HepG2 (cell line): ENCODE results near the gene PPDPF. TPM values are rescaled to one million over a fixed set of nuclear protein-coding genes. Genes with fewer than 3 reads are reported as not detected.

Experiments used
- GABPB1 ChIP-seq: IDR thresholded peaks from 2 replicates; pipeline ENCODE4 v1.6.1; 2016; ENCODE audit warnings: mild to moderate bottlenecking, missing genetic modification reagents, moderate library complexity, missing compliant biosample characterization
- GFI1 ChIP-seq: sonication (generic); formaldehyde crosslinking; IDR thresholded peaks from 2 replicates; pipeline ENCODE4 v1.5.0; 2020; ENCODE audit warnings: missing genetic modification reagents, mild to moderate bottlenecking, borderline replicate concordance
- NFKB2 ChIP-seq: sonication (generic); formaldehyde crosslinking; IDR thresholded peaks from 2 replicates; pipeline ENCODE4 v1.4.0; 2020; ENCODE audit warnings: missing genetic modification reagents, borderline replicate concordance
- TP53 ChIP-seq: sonication (generic); formaldehyde crosslinking; conservative IDR thresholded peaks from 2 replicates; pipeline ENCODE4 v1.4.0; 2020; ENCODE audit warnings: missing genetic modification reagents
- ZNF430 ChIP-seq: sonication (generic); formaldehyde crosslinking; IDR thresholded peaks from 2 replicates; pipeline ENCODE4 v1.9.0; 2021; ENCODE audit warnings: mild to moderate bottlenecking, missing genetic modification reagents
- polyA plus RNA-seq, 8 experiments: library from polyadenylated mRNA; depleted of rRNA in 3 of 8; stranded (reverse) in 7 of 8; unstranded in 1 of 8; fragments of >200 nt; fragmentation: Illumina TruSeq in 4 of 8; extraction: Trizol in 4 of 8; gene quantifications; 2 replicates each; pipeline versions ENCODE4 v1.2.1 to v1.2.3, GENCODE V29; 2011 to 2016; ENCODE audit warnings: low read depth in 4 of 8, missing spikeins in 1 of 8, mixed read lengths in 1 of 8; ENCODE audit not compliant: insufficient read depth in 1 of 8
- total RNA-seq, 5 experiments: library from RNA; depleted of rRNA; stranded (reverse); fragments of >200 nt; fragmentation: Illumina TruSeq; extraction: Trizol; gene quantifications; 2 replicates each; pipeline ENCODE4 v1.2.3, GENCODE V29; 2016; ENCODE audit warnings: low read depth in 1 of 5
- TF ChIP-seq, protein P1 (sequence below): sonication (generic); formaldehyde crosslinking; IDR thresholded peaks from 2 replicates; pipeline ENCODE4 v1.4.0; 2020; ENCODE audit warnings: mild to moderate bottlenecking, low read depth, missing genetic modification reagents
- TF ChIP-seq, protein P2 (sequence below): sonication (generic); formaldehyde crosslinking; IDR thresholded peaks from 2 replicates; pipeline ENCODE4 v1.4.0; 2020; ENCODE audit warnings: missing genetic modification reagents
- TF ChIP-seq, protein P3 (sequence below): sonication (generic); formaldehyde crosslinking; IDR thresholded peaks from 2 replicates; pipeline ENCODE4 v1.4.0; 2020; ENCODE audit warnings: mild to moderate bottlenecking, missing genetic modification reagents
- TF ChIP-seq, protein P4 (sequence below): sonication (generic); formaldehyde crosslinking; IDR thresholded peaks from 2 replicates; pipeline ENCODE4 v1.4.0; 2020; ENCODE audit warnings: missing genetic modification reagents

The PPDPF gene
- total and polyA plus RNA-seq, 2 of the 13 experiments (the other 11 are each of a cell fraction or from before 2014, with no cell fraction given) = 1.8 to 7.0 TPM

DNA sequence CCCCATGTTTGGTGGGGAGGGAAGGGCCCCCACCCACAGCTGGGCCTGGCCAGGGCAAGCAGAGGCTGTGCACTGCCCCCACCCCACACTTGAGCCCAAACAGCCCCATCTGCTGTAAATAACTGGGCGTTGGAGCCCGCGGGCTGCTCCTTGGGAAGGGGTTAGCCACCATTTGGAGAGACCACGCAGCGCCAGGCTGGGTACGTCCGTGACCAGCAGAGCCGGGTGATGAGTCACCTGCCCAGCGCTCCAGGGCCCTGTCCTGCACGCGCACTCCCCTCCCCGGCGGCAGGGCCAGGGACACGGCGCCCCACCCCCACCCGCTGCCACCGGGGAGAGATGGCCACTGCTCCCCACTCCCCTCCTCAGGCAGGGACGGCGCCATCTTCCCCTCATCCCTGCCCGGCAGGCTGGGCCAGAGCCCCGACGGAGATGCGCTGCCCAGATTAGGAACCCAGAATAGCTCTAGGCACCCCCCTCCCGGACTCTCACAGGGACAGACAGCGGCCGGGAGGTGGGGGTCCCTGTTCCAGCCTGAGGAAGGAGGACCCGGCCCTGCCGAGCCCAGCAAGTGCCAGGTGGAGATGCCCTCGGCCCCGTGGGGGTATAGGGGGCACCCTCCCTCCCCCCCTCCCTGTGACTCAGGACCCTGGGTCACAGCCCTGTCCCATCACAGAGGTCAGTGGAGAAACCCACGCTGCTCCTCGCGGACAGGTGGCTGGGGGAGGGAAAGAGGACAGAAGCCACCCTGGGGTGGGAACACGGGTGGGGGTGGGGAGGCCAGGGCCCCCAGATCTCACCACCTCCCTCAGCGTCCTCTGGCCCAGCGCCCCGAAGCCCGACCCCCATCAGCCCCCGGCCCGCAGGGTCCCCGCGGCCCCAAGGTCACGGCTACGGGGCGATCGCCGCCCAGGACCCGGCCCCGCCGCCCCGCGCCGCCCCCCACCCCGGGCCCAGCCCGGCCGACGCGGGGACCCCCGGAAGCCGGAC lies 22.3 kb upstream of the PPDPF start (continued):
- TF ChIP-seq, protein P1, sequence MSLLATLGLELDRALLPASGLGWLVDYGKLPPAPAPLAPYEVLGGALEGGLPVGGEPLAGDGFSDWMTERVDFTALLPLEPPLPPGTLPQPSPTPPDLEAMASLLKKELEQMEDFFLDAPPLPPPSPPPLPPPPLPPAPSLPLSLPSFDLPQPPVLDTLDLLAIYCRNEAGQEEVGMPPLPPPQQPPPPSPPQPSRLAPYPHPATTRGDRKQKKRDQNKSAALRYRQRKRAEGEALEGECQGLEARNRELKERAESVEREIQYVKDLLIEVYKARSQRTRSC (CRISPR knock-in tag) = no peak
- TF ChIP-seq GFI1 (CRISPR knock-in tag) (no peak), ZNF430 (no peak), GABPB1 (CRISPR knock-in tag) (peak; percentile 43; the same call in 1 of the 2 replicates), NFKB2 (CRISPR knock-in tag) (no peak), TP53 (no peak)
- TF ChIP-seq, protein P2, sequence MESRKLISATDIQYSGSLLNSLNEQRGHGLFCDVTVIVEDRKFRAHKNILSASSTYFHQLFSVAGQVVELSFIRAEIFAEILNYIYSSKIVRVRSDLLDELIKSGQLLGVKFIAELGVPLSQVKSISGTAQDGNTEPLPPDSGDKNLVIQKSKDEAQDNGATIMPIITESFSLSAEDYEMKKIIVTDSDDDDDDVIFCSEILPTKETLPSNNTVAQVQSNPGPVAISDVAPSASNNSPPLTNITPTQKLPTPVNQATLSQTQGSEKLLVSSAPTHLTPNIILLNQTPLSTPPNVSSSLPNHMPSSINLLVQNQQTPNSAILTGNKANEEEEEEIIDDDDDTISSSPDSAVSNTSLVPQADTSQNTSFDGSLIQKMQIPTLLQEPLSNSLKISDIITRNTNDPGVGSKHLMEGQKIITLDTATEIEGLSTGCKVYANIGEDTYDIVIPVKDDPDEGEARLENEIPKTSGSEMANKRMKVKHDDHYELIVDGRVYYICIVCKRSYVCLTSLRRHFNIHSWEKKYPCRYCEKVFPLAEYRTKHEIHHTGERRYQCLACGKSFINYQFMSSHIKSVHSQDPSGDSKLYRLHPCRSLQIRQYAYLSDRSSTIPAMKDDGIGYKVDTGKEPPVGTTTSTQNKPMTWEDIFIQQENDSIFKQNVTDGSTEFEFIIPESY = peak; percentile 53; the same call in 1 of the 2 replicates
- TF ChIP-seq, protein P3, sequence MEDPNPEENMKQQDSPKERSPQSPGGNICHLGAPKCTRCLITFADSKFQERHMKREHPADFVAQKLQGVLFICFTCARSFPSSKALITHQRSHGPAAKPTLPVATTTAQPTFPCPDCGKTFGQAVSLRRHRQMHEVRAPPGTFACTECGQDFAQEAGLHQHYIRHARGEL (CRISPR knock-in tag) = no peak; the same call in 1 of the 2 replicates
- TF ChIP-seq, protein P4, sequence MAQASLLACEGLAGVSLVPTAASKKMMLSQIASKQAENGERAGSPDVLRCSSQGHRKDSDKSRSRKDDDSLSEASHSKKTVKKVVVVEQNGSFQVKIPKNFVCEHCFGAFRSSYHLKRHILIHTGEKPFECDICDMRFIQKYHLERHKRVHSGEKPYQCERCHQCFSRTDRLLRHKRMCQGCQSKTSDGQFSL (CRISPR knock-in tag) = no peak
